ENCODE measurements around the gene CTNNBIP1. TPM values are rescaled to one million over a fixed set of nuclear protein-coding genes. Genes with fewer than 3 reads are reported as not detected.

Gene CTNNBIP1
- total and polyA plus RNA-seq, 2 donors (not counting 3 experiments of a cell fraction or from before 2014, with no cell fraction given), result 26.6 to 31.7 TPM

- TF ChIP-seq MYC (IDR thresholded peaks at IDR 0.05; ENCODE audit: low read depth, low read length) (no peak), EZH2 (IDR thresholded peaks at IDR 0.05; ENCODE audit: borderline replicate concordance, low read depth, low read length, severe bottlenecking) (no peak), FOS (IDR thresholded peaks at IDR 0.05; ENCODE audit: borderline replicate concordance, insufficient read depth, low read length) (peak; percentile 12), GATA2 (IDR thresholded peaks at IDR 0.05; ENCODE audit: insufficient read depth, insufficient read length, low read depth, low read length) (no peak)
- TF ChIP-seq, protein P1, sequence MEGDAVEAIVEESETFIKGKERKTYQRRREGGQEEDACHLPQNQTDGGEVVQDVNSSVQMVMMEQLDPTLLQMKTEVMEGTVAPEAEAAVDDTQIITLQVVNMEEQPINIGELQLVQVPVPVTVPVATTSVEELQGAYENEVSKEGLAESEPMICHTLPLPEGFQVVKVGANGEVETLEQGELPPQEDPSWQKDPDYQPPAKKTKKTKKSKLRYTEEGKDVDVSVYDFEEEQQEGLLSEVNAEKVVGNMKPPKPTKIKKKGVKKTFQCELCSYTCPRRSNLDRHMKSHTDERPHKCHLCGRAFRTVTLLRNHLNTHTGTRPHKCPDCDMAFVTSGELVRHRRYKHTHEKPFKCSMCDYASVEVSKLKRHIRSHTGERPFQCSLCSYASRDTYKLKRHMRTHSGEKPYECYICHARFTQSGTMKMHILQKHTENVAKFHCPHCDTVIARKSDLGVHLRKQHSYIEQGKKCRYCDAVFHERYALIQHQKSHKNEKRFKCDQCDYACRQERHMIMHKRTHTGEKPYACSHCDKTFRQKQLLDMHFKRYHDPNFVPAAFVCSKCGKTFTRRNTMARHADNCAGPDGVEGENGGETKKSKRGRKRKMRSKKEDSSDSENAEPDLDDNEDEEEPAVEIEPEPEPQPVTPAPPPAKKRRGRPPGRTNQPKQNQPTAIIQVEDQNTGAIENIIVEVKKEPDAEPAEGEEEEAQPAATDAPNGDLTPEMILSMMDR (IDR thresholded peaks at IDR 0.05; ENCODE audit: extremely low read depth in 1 of 2, insufficient read depth in 1 of 2, low read depth in 1 of 2, low read length in 2 of 2), result no peak
- dilution Hi-C loops (cut with MboI; ENCODE audit: extremely low pct_ligation_motif_present, low sequenced_read_pairs), result no loop called here
- DNase-seq (ENCODE audit: low read depth, low spot score) (no peak), FAIRE-seq (no peak)
- H3K79me2 ChIP-seq (ENCODE audit: control insufficient read depth, insufficient read depth, low read length), result no peaks in the 10 kb centered on the region
- ChIA-PET CTCF (interaction anchor here (1.8 kb wide), 1 partner anchor 9 kb away, joined by 4 read pairs; no protein-coding TSS in a partner anchor), POLR2A (no interaction called here)
- H3K4me1 ChIP-seq (ENCODE audit: control insufficient read depth, extremely low read depth, insufficient read depth, low read length), result no peaks in the 10 kb centered on the region
- H3K9me3 ChIP-seq (replicated peaks; ENCODE audit: control insufficient read depth, insufficient read depth, low read length), result no peaks in the 10 kb centered on the region
- no peak overlapping the region for H3K27ac ChIP-seq (ENCODE audit: insufficient read depth, low read depth, low read length)
- no peak overlapping the region for H2AFZ ChIP-seq (ENCODE audit: low read depth, low read length)
- intact Hi-C loops (cut with micrococcal nuclease), result no loop called here
- BruUV-seq (replicated peaks), result no TSS peak
- peaks cover 0 to 2% of the 10 kb centered on the region in 2 experiments for H3K36me3 ChIP-seq (ENCODE audit: control insufficient read depth in 2 of 2, extremely low read depth in 1 of 2, insufficient read depth in 2 of 2, low read length in 2 of 2)
- no peaks in the 10 kb centered on the region for H3K27me3 ChIP-seq (ENCODE audit: control insufficient read depth in 2 of 2, insufficient read depth in 2 of 2, low read length in 2 of 2)
- no peak overlapping the region for H3K9ac ChIP-seq (replicated peaks; ENCODE audit: extremely low read depth, insufficient read depth, low read length)
- H3K4me2 ChIP-seq (ENCODE audit: insufficient read depth, low read length), result no peak overlapping the region
- H3K4me3 ChIP-seq (replicated peaks in 1 of 3; ENCODE audit: insufficient read depth in 1 of 3, low read depth in 1 of 3, low read length in 3 of 3), result no peak overlapping the region
- H4K20me1 ChIP-seq (replicated peaks; ENCODE audit: control insufficient read depth, extremely low read depth, insufficient read depth, low read length), result no peaks in the 10 kb centered on the region
- no peaks in the 10 kb centered on the region for H3K9me1 ChIP-seq (replicated peaks; ENCODE audit: control insufficient read depth, extremely low read depth, insufficient read depth, low read length)
These were observed 28.2 kb downstream of the CTNNBIP1 start for GRCh38 chr1:9881838-9882249.

DNA sequence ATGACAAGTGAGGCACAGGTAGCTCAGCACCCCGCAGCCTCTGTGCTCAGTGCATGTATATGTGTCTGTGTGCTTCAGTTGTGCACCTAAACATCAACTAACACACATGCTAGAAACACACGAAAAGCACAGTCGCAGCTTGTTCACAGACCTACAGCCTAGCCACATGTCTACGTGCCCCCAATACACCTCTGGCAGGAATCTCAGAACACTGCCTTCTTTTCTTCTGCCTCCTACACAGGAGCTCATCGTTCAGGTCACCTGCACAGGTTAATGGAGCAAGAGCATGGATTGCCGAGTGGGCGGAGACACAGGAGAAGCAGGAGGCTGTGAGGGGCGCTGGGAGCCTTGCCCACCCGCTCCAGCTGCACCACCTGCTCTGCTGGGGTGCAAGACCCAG is 31.7 kb downstream of the CTNNBIP1 start:
- no peak for TF ChIP-seq GATA2 (IDR thresholded peaks at IDR 0.05; ENCODE audit: insufficient read depth, insufficient read length, low read depth, low read length)
- TF ChIP-seq JUN (IDR thresholded peaks at IDR 0.05; ENCODE audit: borderline replicate concordance, insufficient read depth, insufficient read length, low read depth), result no peak
- no peak for TF ChIP-seq POLR2AphosphoS5 (IDR thresholded peaks at IDR 0.05; ENCODE audit: insufficient read depth, low read depth, low read length)
- no peak for TF ChIP-seq FOS (IDR thresholded peaks at IDR 0.05; ENCODE audit: borderline replicate concordance, insufficient read depth, low read length)
- TF ChIP-seq EZH2 (IDR thresholded peaks at IDR 0.05; ENCODE audit: borderline replicate concordance, low read depth, low read length, severe bottlenecking), result no peak
- no peaks in the 10 kb centered on the region for H3K4me1 ChIP-seq (ENCODE audit: control insufficient read depth, extremely low read depth, insufficient read depth, low read length)
- peaks cover 0 to 2% of the 10 kb centered on the region in 2 experiments for H3K36me3 ChIP-seq (ENCODE audit: control insufficient read depth in 2 of 2, extremely low read depth in 1 of 2, insufficient read depth in 2 of 2, low read length in 2 of 2)
- dilution Hi-C loops (cut with MboI; ENCODE audit: extremely low pct_ligation_motif_present, low sequenced_read_pairs) (no loop called here), intact Hi-C loops (cut with micrococcal nuclease) (no loop called here)
- FAIRE-seq, result no peak
- H3K4me2 ChIP-seq (ENCODE audit: insufficient read depth, low read length), result no peak overlapping the region
- H3K4me3 ChIP-seq (replicated peaks in 1 of 3; ENCODE audit: insufficient read depth in 1 of 3, low read depth in 1 of 3, low read length in 3 of 3), result no peak overlapping the region
- no peak for DNase-seq (ENCODE audit: low read depth, low spot score)
- no peak overlapping the region for H3K9ac ChIP-seq (replicated peaks; ENCODE audit: extremely low read depth, insufficient read depth, low read length)
- no peak overlapping the region for H3K27ac ChIP-seq (ENCODE audit: insufficient read depth, low read depth, low read length)
- BruUV-seq (replicated peaks), result no TSS peak
- H3K9me3 ChIP-seq (replicated peaks; ENCODE audit: control insufficient read depth, insufficient read depth, low read length), result no peaks in the 10 kb centered on the region
- H3K27me3 ChIP-seq (ENCODE audit: control insufficient read depth in 2 of 2, insufficient read depth in 2 of 2, low read length in 2 of 2), result no peaks in the 10 kb centered on the region
- ChIA-PET CTCF (interaction anchor here (1.3 to 2.7 kb wide), 4 partner anchors 13 to 137 kb away, joined by 3 to 16 read pairs (median 9); partner anchors contain the start of genes LZIC and NMNAT1), POLR2A (interaction anchor here (0.8 kb wide), 1 partner anchor 65 kb away, joined by 3 read pairs; the partner anchor contains the start of genes LZIC and NMNAT1)
- H2AFZ ChIP-seq (ENCODE audit: low read depth, low read length), result no peak overlapping the region
- no peaks in the 10 kb centered on the region for H3K79me2 ChIP-seq (ENCODE audit: control insufficient read depth, insufficient read depth, low read length)
- no peaks in the 10 kb centered on the region for H3K9me1 ChIP-seq (replicated peaks; ENCODE audit: control insufficient read depth, extremely low read depth, insufficient read depth, low read length)
- no peaks in the 10 kb centered on the region for H4K20me1 ChIP-seq (replicated peaks; ENCODE audit: control insufficient read depth, extremely low read depth, insufficient read depth, low read length)
